NAMALWA (cell line): ENCODE measurements around the gene SSUH2.

Experiments used
- DNase-seq: peaks from one replicate; pipeline ENCODE4 v3.0.0-alpha.2; 2015; ENCODE audit warnings: low spot score

The SSUH2 gene

DNA sequence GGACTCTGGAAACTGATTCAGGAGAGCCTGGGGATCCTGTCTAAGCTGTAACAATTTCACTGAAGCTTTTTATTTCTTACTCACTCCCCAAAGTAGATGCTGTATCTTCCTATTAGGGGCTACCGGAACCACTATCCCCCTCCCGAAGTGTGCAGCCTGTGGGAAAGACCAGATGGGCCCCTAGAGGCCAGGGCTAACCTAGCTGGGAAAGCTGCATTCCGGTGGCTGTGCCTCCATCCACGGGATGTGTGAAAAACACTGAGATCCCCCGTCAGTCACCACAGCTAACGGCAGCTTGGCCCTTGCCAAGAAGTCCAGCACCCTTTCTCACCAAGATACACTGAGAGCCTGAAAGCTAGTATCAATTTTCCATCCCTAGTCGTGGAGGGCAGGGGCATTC is 3.1 kb downstream of the SSUH2 start:
- no peak for DNase-seq

DNA sequence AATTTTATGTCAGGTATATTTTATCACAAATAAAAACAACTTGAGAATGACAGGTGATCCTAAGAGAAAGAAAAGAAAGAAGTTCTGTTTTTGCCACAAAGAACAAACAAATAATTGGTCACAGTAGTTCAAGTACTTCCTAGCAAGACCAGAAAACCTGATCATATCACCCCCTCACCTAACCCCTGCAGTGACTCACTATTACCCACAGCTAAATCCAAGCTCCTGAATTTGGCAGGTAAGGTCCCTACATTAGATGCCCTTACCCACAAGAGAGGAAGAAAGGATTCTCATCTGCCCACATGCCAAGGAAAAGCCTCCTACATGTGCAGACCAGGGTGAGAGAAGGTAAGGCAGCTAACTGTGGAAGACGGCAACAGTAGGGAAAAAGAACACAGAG is 4.4 kb downstream of the SSUH2 start:
- DNase-seq = no peak

DNA sequence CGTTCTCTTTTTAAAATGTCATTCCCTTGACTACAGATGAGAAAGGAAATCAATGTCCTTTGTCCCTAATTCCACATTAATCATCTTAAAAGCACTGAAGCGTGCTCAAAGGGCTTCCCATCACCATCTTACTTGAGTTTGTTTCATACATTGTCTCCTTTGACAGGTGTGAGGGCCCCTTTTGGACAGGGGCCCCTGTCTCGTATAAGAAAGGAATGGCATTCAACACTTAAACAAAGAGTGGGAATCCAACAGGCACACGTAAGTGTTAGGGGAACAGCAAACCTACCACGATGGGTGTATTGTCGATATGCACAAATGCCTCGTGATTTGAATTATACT is 5.0 kb downstream of the SSUH2 start:
- DNase-seq = no peak

DNA sequence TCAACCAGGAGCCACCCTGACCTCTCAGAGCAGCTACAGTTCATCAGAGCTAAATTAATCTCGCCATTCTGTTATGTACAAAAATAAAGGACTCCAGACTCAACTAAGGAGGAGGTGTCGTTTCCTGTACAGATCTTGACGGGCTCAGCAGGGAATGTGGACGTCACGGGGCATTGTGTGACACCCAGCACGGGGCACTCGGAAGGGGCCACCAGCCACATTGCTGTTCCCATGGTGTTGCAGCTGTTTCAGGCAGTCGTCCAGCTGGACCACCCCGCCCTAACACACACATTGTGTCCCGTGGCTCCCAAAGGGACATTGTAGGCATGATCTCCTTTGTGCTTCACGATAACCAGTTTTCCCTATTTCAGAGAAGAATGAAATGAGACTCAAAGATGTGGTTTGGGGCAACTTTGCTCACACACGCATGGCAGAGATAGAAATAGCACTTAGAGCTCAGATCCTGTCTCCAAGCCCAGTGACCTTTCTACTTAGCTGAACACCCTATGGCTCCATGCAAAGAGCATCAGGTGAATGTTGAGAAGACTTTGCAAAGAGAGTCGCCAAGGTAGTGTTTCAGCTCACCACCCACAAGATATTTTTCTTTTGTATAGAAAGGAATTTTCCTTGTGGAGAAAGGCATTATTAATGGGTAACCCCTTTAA is 5.5 kb downstream of the SSUH2 start:
- DNase-seq = no peak

DNA sequence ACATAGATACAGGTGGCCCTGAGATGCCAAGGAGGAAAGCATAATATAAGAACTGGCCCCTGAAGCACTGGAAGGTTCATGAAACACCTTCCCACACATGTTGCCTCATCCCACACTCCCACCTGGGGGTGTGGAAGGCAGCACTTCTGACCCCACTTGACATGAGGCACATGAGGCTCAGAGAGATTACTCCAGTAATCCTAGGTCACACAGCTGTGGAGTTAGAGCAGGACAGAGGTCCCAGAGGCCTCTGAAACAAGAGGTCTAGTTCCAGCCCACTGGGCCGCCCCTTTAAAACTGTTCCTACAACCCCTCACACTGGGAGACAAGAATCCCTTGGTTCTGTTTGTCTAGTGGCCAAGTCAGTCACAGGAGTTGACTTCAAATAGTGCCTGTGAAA is 7.2 kb downstream of the SSUH2 start:
- DNase-seq = no peak

DNA sequence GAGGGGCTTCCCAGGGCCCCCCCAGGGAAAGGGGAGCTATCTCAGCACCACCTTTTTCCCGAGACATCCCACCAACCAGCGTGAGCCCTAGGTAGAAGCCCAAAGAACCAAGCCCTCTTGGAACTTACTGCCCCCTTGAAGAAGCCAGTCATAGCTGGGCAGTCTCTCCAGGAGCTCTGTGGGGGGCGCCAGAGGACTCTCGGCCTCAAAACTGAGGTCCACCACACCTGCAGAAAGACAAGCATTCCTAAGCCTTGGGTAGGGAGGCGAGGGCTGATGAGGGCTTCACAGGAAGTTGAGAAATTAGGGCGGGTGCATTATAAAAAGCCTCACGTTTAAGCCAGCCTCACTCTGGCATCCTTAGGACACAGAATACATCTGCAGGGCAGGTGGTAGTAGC is 9.0 kb downstream of the SSUH2 start:
- DNase-seq = peak; percentile 16

DNA sequence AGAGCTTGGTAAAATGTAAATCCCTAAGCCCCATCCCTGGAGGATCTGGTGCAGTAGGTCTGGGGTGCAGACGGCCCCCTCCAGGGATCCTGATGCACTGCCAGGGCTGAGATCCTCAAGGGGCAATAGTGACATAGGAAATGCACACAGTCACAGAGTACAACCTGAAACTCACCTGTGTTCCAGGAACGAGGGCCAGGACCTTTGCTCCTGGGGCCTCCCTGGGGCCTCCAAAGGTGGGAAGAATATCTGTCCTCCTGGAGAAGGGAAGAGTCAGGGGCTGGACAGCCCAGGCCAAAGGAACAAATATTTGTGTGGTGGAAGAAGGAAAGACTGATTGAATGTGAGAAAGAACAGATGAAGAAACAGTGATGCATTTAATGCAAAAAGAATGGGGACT is 9.5 kb downstream of the SSUH2 start:
- DNase-seq = no peak

DNA sequence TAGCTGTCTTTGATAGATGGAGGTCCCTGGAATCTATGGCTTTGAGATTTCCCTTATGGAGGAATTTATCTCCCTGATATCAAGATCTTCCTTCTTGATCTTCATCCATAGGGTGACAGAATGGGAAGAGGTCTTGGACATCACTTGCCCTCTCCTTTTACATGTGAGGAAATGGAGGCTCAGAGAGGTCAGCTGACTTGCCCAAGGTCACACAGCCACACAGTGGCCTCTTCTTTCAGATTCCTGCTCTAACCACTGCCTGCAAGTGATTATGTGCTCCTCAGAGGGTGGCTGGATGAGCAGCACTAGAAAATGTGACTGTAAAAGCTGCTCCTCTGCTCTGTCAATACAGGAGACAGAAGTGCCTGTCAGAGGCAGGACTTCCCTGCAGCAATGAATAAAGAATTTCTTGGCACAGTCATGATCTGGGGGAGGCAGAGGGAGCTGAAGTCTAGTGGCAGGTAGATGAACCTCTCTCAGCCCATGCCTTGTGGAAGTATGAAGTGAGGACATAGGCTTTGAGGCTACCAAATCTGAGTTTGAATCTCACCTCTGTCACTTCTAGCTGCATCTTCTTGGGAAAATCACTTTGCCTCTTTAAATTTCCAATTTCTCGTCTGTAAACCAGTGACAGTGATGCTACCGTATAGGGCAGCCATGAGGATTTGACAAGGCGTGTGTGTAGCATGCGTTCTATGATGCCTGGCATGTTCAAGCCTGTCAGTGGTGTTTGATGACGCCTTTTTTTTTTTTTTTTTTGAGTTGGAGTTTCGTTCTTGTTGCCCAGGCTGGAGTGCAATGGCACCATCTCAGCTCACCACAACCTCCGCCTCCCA is 12.0 kb downstream of the SSUH2 start:
- no peak for DNase-seq

DNA sequence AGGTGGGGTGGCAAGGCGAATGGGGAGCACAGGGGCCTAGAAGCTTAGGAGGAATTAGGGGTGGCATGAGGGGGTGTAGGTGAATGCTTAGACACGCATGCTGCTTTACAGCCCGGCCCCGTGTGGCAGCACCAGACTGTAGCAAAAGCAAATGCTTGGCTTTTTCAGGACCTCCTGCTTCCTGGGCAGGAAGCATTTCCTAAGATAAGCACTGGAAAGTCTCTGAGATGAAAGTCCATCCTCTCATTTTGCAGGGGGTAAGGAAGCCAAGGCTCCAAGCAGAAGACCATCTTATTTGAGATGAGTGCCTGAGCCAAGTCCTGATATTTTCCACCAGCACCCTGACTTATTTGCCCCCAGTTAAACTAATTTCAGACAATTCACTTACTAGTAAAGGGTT is 12.9 kb downstream of the SSUH2 start:
- DNase-seq = no peak

DNA sequence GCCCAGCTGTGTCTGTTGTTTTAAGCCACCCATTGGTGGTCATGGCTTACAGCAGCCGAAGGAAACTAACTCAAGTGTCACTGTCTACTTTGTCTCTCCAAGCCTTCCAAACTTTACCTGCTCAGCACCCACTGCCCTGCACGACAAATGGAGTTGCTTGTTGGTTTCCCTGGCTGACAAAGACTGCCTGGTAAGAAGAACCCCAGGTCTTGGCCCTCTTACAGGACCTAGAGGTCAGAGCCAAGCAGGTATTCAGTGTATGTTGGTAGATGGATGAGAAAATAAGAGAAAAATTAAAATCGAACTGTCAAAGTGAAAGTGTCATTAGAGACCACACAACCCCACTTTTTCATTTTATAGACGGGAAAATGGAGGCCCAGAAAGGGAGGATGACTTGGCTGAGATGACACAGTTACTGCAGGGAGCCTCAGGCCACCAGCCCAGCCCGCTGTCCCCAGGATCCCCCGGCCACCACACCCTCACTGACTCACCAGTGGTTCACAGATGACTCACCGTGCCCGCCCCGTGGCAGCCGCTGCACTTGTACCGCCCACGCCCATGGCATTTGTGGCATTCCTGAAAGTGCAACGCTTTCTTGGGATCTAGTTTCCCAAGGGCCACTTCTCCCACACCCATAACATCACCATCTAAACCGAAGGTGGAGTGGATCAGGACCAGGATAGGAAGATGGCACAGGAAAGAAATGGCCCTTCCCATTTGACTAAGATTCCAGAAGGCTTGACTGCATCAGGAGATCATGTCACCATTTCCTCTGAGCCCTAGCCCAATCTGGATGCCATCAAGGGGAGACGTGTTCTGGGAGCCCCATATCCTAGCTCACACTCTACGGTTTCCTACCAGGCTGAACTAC is 15.2 kb downstream of the SSUH2 start:
- no peak for DNase-seq

DNA sequence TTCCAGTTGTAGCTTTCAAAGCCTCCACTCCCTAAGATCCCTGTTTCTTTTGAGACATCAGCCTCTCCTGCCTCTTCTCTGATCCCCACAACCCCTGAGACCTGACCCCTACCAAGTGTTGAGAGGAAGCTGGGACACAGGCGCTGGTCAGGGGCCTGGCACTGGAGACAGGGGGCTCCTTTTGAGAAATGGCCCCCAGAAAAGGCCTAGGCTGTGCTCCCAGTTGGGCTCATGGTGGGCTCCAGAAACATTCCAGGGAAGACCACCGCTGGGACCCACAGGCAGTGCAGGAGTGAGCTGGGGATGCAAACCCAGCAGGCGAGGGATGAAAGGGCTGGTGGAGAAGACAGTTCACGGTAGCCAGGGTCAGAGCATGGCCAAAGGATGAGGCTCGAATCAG is 16.6 kb downstream of the SSUH2 start:
- no peak for DNase-seq

DNA sequence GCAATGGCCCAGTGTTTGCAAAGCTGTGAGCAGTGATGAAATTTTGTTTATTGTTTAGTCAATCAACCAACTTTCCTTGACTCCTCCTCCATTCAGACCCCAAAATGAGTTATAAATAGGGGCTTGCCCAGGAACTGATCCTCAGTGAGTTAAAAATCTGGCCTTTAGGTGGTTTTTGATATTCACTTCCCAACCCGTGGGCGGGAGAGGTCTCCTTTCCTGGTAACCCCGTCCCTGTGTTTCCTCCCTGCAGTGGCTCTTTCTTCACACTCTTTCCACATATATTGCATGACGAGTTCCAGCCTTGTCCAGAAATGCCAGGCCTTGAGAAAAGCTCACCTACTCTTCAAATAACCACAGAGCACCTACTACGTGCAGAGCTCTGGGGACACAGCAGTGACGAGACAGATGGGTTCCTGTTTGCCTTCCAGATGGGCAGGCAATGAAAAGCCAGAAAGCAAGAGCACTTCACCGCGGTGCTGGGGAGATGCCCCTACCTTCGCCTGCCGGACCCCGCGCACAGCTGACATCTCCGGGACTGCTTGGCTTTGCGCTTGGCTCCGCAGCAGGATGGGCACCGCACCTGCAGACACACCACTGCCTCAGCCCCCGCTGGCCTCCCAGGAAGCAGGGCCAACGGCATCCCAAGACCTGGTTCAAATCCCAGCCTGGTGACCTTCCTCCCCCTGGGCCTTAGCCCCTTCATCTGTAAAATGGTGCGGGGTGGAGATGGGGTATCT is 17.2 kb downstream of the SSUH2 start:
- DNase-seq = no peak

DNA sequence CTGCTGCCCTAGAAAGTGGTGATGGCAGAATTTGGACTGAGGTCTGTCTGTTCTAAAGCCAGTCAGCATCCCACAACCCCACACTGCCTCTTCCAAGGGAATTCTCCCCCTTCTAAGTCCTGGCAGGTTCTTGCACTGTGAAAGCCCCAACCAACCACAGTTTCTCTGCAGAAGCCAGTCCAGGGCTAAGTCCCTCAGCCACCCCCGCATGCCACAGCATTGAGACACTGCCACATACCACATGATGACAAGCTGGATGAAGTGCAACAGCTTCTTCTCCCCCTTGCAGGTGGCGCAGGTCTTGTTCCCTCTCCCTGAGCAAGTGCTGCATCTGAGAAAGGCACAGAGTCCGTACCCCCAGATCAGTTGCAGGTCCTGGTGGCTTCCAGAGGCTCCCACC is 18.6 kb downstream of the SSUH2 start:
- no peak for DNase-seq

DNA sequence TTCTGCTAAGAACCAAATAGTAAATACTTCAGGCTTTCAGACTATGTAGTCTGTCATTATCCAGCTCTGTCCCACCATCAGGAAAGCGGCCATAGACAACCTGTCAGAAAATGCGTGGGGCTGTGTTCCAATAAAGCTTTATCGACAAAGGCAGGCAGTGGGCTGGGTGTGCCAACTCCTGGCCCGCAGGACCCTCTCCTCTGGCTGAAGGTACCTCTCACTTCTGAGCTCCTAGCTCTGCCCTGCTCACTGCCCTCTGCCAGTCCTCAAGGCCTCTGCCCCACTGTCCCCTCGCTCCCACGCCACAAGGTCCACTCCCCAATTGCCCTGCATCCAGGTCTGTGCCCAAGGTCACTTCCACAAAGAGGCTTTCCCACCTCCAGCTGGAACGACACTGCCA is 20.0 kb downstream of the SSUH2 start:
- no peak for DNase-seq

DNA sequence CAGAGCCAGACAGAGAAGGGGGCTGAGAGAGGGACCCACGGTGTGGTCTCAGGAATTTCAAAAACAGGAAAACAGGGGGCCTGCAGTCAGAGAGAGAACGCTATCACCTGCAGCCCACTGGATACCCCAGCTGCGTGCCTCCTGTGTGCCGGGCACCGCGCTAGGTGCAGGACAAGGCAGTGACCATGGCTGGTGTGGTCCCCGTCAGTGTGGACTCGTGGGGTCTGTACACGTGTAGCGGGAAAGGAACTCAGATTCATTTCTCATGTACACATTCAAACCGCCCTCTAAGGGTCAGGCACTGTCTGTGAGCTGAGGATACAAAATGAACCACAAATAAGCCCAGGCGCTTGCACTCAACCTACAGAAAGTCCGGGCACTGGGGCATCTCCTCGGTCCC is 20.9 kb downstream of the SSUH2 start:
- no peak for DNase-seq

DNA sequence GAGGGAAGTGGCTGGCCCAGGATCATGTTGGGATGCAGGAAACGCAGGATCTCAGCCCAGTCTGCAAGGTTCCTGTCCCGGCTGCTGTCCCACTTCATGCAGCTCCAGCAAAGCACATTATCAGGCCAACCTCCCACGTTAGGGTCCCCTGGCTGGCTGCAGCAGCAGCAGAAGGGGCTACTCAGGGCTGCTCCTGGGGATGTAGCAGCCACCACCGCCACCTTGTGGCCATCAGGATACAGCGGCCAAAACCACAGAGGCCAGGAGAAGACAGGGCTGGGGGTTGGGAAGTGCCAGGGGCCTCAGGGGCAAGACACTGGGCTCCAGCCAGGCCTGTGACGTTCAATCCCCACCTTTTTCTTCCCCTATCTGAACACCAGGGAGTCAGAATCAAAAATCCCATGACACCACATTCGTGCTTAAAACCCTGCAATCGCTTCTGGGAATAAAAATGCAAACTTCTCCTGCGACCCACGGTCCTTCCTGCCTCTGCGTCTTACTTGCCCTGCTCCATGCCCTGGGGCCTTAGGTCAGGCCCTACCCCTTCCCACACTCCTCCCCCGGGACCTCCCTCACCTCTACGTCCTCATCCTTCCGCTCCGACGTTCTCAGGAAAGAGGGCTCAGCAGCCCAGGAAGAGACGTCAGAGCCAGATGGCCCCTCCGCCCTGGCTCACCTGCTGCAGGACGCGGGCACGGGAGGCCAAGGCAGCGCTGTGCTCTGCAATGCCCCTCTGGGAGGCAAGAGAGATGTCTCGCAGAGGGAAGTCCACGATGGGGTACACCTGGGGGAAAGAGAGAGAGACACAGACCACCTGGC is 21.5 kb downstream of the SSUH2 start:
- DNase-seq = peak; percentile 82

DNA sequence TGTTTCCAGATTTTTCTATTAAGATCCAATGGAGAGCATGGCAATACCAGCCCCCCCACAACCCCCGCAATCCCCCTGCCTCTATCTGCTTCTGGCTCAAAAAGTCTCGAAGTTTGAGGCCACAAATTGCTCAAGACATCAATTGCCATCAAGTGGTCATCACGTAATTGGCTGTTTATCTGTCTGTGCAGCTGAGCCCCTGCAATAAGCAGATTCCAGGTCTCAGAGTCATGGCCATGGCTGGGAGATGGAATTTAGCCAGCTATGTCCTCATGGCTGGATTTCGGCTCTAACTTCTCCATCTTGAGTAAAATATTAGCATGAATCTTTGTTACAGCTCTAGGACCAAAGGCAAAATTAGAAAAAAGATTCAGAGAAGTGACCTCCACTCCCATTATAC is 22.7 kb downstream of the SSUH2 start:
- no peak for DNase-seq

DNA sequence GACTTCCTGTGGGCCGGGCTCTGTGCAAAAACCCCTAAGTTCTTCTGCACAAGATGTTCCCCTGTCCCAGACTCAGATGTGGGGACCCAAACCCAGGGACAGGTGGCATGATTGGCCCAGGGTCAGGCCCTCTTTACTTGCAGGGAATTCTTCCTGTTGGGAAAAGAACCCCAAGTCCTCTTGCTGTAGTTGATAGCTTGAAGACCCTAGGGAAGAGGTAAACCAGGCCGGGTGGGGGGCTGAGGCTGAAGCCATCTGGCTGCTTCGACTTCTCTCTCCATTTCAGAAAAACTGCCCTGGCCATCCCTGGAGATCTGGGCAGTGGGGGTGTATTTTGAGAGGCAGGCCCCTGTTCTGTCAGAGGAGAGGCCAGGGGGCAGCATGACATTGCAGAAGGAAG is 23.5 kb downstream of the SSUH2 start:
- DNase-seq = no peak

DNA sequence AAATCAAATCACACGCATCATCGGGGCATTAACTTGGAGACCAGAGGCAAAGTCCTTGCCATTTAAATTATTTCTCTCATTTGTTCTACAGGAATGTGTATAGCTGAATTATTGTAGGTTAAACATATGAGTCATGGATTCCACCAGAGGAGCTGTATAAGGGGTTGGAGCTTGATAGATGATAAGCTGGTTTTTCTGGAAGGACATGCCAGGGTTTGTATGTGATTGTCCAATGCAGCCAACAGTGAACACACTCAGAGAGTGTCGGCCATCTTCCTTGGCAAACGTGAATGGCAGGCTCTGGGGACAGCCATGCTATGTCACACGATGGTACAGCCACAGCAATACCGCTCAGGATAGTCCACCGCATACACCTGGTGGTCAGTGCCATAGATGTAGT is 25.1 kb downstream of the SSUH2 start:
- no peak for DNase-seq

DNA sequence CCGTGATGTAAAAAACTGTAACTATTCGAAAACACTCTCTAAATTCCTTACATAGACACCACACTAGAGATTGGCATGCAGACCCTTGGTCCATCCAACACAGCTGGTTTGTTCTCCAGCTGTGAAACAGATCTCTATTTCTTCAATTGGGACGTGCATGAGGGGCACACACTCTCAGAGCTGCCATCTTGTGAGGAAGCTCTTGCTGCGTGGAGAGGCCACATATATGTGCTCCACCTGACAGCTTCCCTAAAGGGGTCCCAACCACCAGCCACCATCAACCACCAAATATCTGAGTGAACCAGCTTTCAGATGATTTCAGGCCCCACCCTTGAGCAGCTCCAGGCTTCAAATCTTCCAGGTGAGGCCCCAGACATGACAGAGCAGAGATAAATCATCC is 25.6 kb downstream of the SSUH2 start:
- no peak for DNase-seq

DNA sequence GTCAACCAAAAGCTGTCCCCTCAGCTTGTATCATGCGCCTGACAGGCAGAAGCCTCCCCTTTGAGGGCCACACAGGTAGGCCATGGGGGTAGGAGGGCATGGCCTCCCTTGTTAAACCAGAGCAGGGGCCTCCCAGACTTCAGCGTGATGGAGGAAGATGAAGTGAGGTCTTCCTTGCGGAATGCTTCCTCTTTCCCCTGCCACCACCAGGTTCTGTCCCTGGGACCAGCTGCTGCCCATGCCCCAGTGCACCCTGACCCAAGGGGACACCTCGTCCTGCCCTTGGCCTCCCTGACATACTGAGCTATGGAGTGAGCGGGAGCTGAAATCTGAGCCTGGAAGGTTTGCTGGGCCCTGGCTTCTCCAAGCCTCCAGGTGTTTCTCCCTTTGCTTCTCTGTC is 26.7 kb downstream of the SSUH2 start:
- no peak for DNase-seq
